Progenitor cell of endocrine pancreas (in vitro differentiated cells): Measurements from ENCODE around the gene PIK3AP1. TPM values are rescaled to one million over a fixed set of nuclear protein-coding genes. Genes with fewer than 3 reads are reported as not detected.

Experiments
- total RNA-seq: library from RNA; stranded (reverse); gene quantifications from 2 replicates; pipeline ENCODE4 v1.2.1, GENCODE V29; 2021

PIK3AP1 gene
- total RNA-seq, 1 donor from 2014 or later = 40.0 TPM

Other genes with a start within 250 kb of the PIK3AP1 start
- 0.58 and 0.60 TPM in 2 replicates for gene TLL2, start 206.6 kb downstream of the PIK3AP1 start, total RNA-seq
- 140 and 152 TPM in 2 replicates for gene TM9SF3, start 133.5 kb downstream of the PIK3AP1 start, total RNA-seq
- 81.5 and 88.6 TPM in 2 replicates for gene LCOR, start 111.8 kb upstream of the PIK3AP1 start, total RNA-seq